ENCODE data around the gene RASA2. TPM values are rescaled to one million over a fixed set of nuclear protein-coding genes. Genes with fewer than 3 reads are reported as not detected.
"Not testable (repeated sequence)": the region's sequence is repeated elsewhere in the genome, so short reads cannot be mapped to it uniquely, and the experiment has no call there.

RASA2 gene
- polyA plus RNA-seq, 6 donors from 2014 or later = 23.8 to 61.4 (median 49.6) TPM

- DNase-seq (no peak), ATAC-seq (ENCODE audit: low read depth in 2 of 2) (no peak)
- H3K4me3 Mint-ChIP-seq = peak overlapping the region in 1 of 8 donors; percentile 56
- H3K9me3 Mint-ChIP-seq = peaks cover 5 to 19% (median 11%) of the 10 kb centered on the region in 7 donors
- no peaks in the 10 kb centered on the region for H3K27me3 Mint-ChIP-seq
- peak overlapping the region in 1 of 6 donors; percentile 28 for H3K27ac Mint-ChIP-seq
- H3K4me1 Mint-ChIP-seq = peaks cover 0 to 2% (median under 1%) of the 10 kb centered on the region in 3 donors
- H3K36me3 Mint-ChIP-seq = peaks cover 28 to 35% of the 10 kb centered on the region in 2 donors
Observed at GRCh38 chr3:141600331-141600730, 113.5 kb downstream of the RASA2 start.

GRCh38 chr3:141602706-141603105 lies 115.9 kb downstream of the RASA2 start:
- H3K27ac Mint-ChIP-seq = peak overlapping the region in 3 of 6 donors; percentile 14 to 21 (median 20)
- H3K4me3 Mint-ChIP-seq = no peak overlapping the region
- H3K4me1 Mint-ChIP-seq = peaks cover 0 to 4% (median 2%) of the 10 kb centered on the region in 3 donors
- peaks cover 5 to 19% (median 11%) of the 10 kb centered on the region in 7 donors for H3K9me3 Mint-ChIP-seq
- ATAC-seq (ENCODE audit: low read depth in 2 of 2) (no peak), DNase-seq (no peak)
- H3K36me3 Mint-ChIP-seq = peaks cover 34% of the 10 kb centered on the region in 2 donors
- H3K27me3 Mint-ChIP-seq = no peaks in the 10 kb centered on the region

- H3K9me3 Mint-ChIP-seq = peaks cover 5 to 19% (median 11%) of the 10 kb centered on the region in 7 donors
- peak overlapping the region in 1 of 6 donors; percentile 46 for H3K27ac Mint-ChIP-seq
- ATAC-seq (ENCODE audit: low read depth in 2 of 2) (no peak), DNase-seq (no peak)
- no peaks in the 10 kb centered on the region for H3K27me3 Mint-ChIP-seq
- H3K4me3 Mint-ChIP-seq = no peak overlapping the region
- H3K36me3 Mint-ChIP-seq = peaks cover 36 to 42% of the 10 kb centered on the region in 2 donors
- H3K4me1 Mint-ChIP-seq = peaks cover 0 to 4% (median 2%) of the 10 kb centered on the region in 3 donors
Observed at GRCh38 chr3:141603473-141604035, 116.7 kb downstream of the RASA2 start.

GRCh38 chr3:141605883-141606282 lies 119.1 kb downstream of the RASA2 start:
- Mint-ChIP-seq H3K4me3 (no peak overlapping the region), H3K4me1 (peaks cover 0 to 4% (median 0%) of the 10 kb centered on the region in 3 donors), H3K36me3 (peaks cover 30 to 37% of the 10 kb centered on the region in 2 donors), H3K27me3 (no peaks in the 10 kb centered on the region), H3K27ac (peak overlapping the region in 3 of 6 donors; percentile 24 to 57 (median 33)), H3K9me3 (peaks cover 0 to 11% (median 4%) of the 10 kb centered on the region in 7 donors)
- no peak for DNase-seq
- ATAC-seq (ENCODE audit: low read depth in 2 of 2) = no peak

GRCh38 chr3:141608438-141608837 lies 121.6 kb downstream of the RASA2 start:
- Mint-ChIP-seq H3K4me3 (no peak overlapping the region), H3K9me3 (no peaks in the 10 kb centered on the region), H3K27me3 (no peaks in the 10 kb centered on the region), H3K4me1 (peaks cover 0 to 4% (median 0%) of the 10 kb centered on the region in 3 donors), H3K36me3 (peaks cover 31 to 34% of the 10 kb centered on the region in 2 donors), H3K27ac (peak overlapping the region in 4 of 6 donors; percentile 41 to 80 (median 59))
- ATAC-seq (ENCODE audit: low read depth in 2 of 2) (no peak), DNase-seq (no peak)

GRCh38 chr3:141610939-141611338 lies 124.1 kb downstream of the RASA2 start:
- no peak overlapping the region for H3K4me3 Mint-ChIP-seq
- H3K27ac Mint-ChIP-seq = peak overlapping the region in 2 of 6 donors; percentile 15 to 32
- peaks cover 23 to 32% of the 10 kb centered on the region in 2 donors for H3K36me3 Mint-ChIP-seq
- no peak for ATAC-seq (ENCODE audit: low read depth in 2 of 2)
- no peaks in the 10 kb centered on the region for H3K27me3 Mint-ChIP-seq
- DNase-seq = no peak
- H3K4me1 Mint-ChIP-seq = no peaks in the 10 kb centered on the region
- H3K9me3 Mint-ChIP-seq = no peaks in the 10 kb centered on the region

- no peak for DNase-seq
- Mint-ChIP-seq H3K9me3 (peaks cover 0 to 2% (median 0%) of the 10 kb centered on the region in 7 donors), H3K27me3 (no peaks in the 10 kb centered on the region), H3K4me1 (no peaks in the 10 kb centered on the region), H3K27ac (peak overlapping the region in 2 of 6 donors; percentile 2 to 55), H3K4me3 (no peak overlapping the region), H3K36me3 (peaks cover 0 to 7% of the 10 kb centered on the region in 2 donors)
- ATAC-seq (ENCODE audit: low read depth in 2 of 2) = no peak
Observed at GRCh38 chr3:141618103-141618910, 131.5 kb downstream of the RASA2 start.

GRCh38 chr3:141618938-141619337 lies 132.1 kb downstream of the RASA2 start:
- DNase-seq (no peak), ATAC-seq (ENCODE audit: low read depth in 2 of 2) (no peak)
- H3K27me3 Mint-ChIP-seq = no peaks in the 10 kb centered on the region
- H3K4me1 Mint-ChIP-seq = no peaks in the 10 kb centered on the region
- peaks cover 0 to 2% (median 0%) of the 10 kb centered on the region in 7 donors for H3K9me3 Mint-ChIP-seq
- no peak overlapping the region for H3K27ac Mint-ChIP-seq
- no peak overlapping the region for H3K4me3 Mint-ChIP-seq
- peaks cover 0 to 7% of the 10 kb centered on the region in 2 donors for H3K36me3 Mint-ChIP-seq

- peaks cover 0 to 7% of the 10 kb centered on the region in 2 donors for H3K36me3 Mint-ChIP-seq
- ATAC-seq (ENCODE audit: low read depth in 2 of 2) (no peak), DNase-seq (no peak)
- H3K27ac Mint-ChIP-seq = peak overlapping the region in 1 of 6 donors; percentile 34
- H3K27me3 Mint-ChIP-seq = no peaks in the 10 kb centered on the region
- H3K9me3 Mint-ChIP-seq = peaks cover 0 to 2% (median 0%) of the 10 kb centered on the region in 7 donors
- H3K4me1 Mint-ChIP-seq = no peaks in the 10 kb centered on the region
- no peak overlapping the region for H3K4me3 Mint-ChIP-seq
Observed at GRCh38 chr3:141619450-141619849, 132.6 kb downstream of the RASA2 start.

GRCh38 chr3:141623691-141624090 lies 136.9 kb downstream of the RASA2 start:
- no peak for DNase-seq
- peaks cover 0 to 9% (median 6%) of the 10 kb centered on the region in 7 donors for H3K9me3 Mint-ChIP-seq
- H3K36me3 Mint-ChIP-seq = peaks cover 0 to 7% of the 10 kb centered on the region in 2 donors
- H3K4me1 Mint-ChIP-seq = no peaks in the 10 kb centered on the region
- no peak overlapping the region for H3K27ac Mint-ChIP-seq
- H3K27me3 Mint-ChIP-seq = no peaks in the 10 kb centered on the region
- H3K4me3 Mint-ChIP-seq = no peak overlapping the region
- ATAC-seq (ENCODE audit: low read depth in 2 of 2) = no peak

- Mint-ChIP-seq H3K4me1 (no peaks in the 10 kb centered on the region), H3K27me3 (no peaks in the 10 kb centered on the region), H3K9me3 (peaks cover 0 to 17% (median 6%) of the 10 kb centered on the region in 7 donors), H3K36me3 (peaks cover 0 to 7% of the 10 kb centered on the region in 2 donors), H3K4me3 (no peak overlapping the region), H3K27ac (no peak overlapping the region)
- DNase-seq (no peak), ATAC-seq (ENCODE audit: low read depth in 2 of 2) (no peak)
Observed at GRCh38 chr3:141625506-141625905, 138.7 kb downstream of the RASA2 start.

GRCh38 chr3:141628334-141628733 lies 141.5 kb downstream of the RASA2 start:
- not testable (repeated sequence) for H3K27me3 Mint-ChIP-seq; H3K27ac Mint-ChIP-seq; H3K36me3 Mint-ChIP-seq; ATAC-seq (ENCODE audit: low read depth in 2 of 2); H3K4me3 Mint-ChIP-seq; DNase-seq; H3K4me1 Mint-ChIP-seq
- peaks cover 0 to 17% (median 6%) of the 10 kb centered on the region in 7 donors for H3K9me3 Mint-ChIP-seq

- not testable (repeated sequence) for H3K27ac Mint-ChIP-seq; H3K4me3 Mint-ChIP-seq; H3K36me3 Mint-ChIP-seq; DNase-seq; H3K4me1 Mint-ChIP-seq; H3K27me3 Mint-ChIP-seq; ATAC-seq (ENCODE audit: low read depth in 2 of 2)
- H3K9me3 Mint-ChIP-seq = peaks cover 0 to 17% (median 6%) of the 10 kb centered on the region in 7 donors
Observed at GRCh38 chr3:141628868-141629441, 142.1 kb downstream of the RASA2 start.
